ENCODE measurements around the gene RDH11.

DNA sequence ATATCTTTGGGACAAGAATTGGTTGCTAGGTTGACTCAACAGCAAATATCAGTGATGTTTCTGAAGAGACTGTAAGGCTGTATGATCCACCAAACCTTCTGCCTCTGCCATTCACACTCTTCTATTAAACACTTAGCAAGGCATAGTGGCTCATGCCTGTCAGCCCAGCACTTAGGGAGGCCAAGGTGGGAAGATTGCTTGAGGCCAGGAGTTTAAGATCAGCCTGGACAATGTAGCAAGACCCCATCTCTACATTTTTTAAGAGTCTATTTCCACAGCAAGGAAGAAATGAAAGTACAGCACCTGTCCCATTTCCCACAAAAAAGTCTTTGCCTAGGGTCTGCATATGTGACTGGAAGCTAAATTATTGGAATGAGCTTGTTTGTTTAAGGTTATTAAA, 68.0 kb downstream of the RDH11 start:
- no peak for TF ChIP-seq POLR2A (IDR thresholded peaks at IDR 0.05)
- TF ChIP-seq, protein P1, sequence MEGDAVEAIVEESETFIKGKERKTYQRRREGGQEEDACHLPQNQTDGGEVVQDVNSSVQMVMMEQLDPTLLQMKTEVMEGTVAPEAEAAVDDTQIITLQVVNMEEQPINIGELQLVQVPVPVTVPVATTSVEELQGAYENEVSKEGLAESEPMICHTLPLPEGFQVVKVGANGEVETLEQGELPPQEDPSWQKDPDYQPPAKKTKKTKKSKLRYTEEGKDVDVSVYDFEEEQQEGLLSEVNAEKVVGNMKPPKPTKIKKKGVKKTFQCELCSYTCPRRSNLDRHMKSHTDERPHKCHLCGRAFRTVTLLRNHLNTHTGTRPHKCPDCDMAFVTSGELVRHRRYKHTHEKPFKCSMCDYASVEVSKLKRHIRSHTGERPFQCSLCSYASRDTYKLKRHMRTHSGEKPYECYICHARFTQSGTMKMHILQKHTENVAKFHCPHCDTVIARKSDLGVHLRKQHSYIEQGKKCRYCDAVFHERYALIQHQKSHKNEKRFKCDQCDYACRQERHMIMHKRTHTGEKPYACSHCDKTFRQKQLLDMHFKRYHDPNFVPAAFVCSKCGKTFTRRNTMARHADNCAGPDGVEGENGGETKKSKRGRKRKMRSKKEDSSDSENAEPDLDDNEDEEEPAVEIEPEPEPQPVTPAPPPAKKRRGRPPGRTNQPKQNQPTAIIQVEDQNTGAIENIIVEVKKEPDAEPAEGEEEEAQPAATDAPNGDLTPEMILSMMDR (IDR thresholded peaks at IDR 0.05): no peak
